T-helper 2 cell (primary cell): ENCODE data around the gene TSKU.

Experiments used
- DNase-seq, 5 experiments: peaks; one replicate each; pipeline versions ENCODE4 v3.0.0 to v3.0.0-alpha.2; 2012 to 2022

The TSKU gene

DNA sequence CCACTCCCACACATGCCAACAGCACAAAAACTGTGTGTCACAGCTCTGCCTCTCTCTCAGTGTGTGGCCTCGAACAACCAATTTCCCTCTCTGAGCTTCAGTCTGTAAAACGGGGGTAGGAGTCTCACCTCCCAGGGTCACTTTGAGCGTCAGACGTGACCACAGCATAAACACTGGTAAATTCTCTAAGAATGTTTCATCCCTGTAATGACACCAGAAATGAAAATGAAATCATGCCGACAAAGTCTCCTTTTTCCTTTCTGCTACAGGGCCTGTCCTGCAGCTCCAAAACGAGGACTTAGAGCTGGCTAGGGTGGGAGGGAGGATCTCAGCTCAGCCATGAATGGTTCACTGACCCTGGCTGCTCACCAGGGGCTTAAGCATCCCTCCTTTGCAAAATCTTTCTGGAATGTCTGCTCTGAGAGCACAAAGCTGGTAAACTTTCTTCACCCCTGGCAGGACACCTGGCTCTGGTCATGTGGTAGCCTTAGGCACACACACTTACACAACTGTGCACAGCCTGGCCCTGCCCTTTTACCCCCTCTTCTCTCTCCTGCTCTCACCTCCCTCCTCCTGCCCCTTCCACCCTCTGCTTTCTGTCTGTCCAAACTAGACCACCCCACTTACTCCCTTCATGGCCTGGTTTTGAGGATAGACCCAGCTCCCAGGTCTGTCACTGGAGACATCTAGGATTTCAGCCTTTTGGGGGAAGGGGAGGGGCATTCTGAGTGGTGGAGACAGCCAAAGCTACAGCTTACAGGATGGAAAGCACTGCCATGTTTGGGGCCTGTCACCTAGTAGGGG is 12.3 kb upstream of the TSKU start:
- DNase-seq, result peak in 1 of 5 experiments; percentile 32

DNA sequence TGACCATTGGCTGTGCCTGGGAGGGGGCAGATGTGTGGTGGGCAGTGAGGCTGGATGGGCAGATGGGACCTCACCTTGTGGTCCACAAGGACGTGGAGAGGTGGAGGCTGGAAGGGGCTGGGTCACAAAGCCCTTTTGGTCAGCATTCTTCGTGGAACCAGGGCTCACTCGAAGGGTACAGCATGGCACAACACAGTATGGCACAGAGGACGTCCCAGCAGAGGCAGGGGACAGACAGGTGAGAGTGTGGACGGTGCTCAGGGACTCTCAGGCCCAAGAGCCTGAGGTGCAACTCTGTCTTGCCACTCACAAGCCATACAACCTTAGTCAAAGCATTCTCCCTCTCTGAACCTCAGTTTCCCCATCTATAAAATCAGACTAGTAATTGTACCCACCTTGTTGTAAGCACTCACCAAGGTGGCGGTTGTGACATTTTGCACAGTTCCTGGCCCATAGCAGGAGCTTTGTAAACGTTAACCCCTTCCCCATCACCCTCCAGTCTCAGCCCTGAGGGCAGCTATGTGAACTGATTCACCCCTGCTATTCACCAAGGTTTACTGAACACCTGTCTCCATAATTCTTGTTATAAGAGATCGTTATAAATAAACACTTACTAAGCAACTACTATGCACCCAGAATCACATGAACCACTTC is 11.6 kb upstream of the TSKU start:
- DNase-seq, result no peak

DNA sequence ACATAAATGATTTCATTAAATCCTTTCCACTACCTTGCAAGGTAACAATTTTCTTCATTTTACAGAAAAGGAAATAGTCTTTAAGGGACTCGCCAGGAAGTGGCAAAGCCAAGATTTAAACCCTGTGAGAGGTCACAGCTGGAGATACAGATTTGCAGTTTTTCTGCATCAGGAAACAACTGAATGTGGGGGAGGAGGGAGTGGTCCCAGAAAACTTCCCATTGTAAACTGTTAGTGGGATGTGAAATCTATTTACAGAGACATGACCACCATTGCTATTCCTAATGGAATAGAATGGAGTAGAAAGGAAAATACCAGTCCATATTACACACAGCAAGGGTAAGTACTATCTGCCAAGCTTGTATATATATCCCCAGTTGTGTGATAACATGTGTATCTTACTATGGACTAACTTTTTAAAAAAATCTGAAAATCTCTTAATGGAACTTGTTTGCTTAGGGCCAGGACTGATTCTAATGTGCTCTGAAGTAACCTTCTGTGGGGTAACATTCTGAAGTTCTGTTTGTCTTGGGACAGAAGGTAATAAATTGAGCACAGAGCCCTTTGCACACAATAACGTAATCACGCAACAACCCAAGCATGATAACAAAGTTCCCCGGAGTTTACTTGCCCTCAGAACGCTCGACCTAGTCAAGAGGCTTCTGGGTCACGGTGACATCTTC is 10.9 kb upstream of the TSKU start:
- DNase-seq, result no peak

DNA sequence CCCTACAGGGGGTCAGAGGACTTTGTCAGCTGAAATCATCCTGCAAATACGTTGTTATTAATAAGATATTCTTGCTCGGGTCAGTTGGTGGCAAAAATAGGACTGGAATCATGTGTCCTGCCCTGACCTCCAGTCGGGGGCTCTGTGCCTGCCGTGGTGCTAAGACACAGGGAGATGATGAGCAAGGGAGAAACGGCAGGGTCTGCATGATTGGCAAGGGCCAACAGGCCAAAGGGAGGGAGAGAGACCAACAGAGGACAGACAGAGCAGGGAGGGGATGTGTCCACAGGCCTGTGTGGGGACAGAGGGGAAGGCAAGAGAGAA is 10.4 kb upstream of the TSKU start:
- DNase-seq, result no peak

DNA sequence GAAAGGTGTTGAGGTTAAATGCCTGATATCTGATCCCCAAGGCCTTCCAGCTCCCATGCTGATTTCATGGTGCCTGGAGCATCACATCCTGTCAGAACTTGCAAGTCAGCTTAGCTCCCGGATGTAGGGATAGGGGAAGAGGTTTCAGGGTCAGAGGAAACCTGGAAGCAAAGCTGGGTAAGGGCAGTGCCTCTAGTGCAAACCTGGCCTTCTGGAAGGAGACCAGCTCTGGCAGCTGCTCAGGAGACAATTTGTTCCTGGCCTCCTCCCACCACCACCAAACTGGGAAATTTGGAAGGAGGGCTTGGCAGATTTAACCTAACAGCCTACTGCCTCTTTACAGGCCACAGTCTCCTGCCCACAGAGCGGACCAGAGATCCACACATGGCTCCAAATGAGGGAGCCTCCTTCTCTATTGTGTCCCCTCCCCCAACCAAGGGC is 9.2 kb upstream of the TSKU start:
- DNase-seq, result no peak

DNA sequence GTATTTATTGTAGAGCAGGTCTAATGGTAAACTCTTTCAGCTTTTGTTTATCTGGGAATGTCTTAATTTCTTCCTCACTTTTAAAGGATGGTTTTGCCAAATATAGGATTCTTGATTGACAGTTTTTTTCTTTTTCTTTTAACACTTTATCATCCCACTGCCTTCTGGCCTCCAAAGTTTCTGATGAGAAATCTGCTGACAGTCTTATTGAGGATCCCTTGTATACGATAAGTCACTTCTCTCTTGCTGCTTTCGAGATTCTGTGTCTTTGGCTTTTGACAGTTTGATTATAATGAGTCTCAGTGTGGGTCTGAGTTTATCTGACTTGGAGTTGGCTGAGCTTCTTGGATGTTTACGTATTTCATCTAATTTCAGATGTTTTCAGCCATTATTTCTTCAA is 6.7 kb upstream of the TSKU start:
- no peak for DNase-seq

DNA sequence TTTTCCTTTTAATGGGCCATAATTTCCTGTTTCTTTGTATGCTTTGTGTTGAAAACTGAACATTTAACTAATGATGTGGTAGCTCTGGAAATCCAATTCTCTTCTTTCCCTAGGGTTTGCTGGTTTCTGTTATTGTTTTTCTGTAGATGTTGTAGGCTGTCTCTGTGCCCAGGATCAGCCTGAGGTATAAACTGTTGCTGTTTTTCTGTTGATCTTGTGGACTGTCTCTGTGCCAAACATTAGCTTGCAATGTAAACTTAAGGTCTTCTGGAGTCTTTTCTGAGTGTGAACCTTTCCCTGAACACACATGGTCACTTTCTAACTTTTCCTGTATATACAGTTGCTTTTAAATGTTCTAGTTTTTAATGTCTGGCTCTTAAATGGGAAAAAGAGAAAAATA is 5.9 kb upstream of the TSKU start:
- no peak for DNase-seq

DNA sequence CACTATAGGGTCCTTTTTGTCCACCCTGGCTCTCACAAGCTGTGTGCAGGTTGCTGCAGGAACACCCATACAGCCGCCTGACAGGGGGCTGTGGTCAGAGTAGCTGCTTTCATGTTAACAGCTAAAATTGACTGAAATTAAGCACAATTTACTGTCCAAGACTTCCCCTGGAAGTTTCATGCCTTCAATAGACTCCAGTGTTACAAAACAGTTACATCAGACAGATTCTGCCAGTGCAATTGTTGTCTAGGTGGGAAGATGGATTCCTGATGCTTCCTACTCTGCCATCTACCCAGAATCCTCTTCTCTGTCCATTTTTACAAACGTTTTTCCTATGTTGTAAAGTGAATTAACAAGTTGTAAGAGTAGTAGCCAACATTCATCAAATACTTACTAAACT is 5.3 kb upstream of the TSKU start:
- no peak for DNase-seq

DNA sequence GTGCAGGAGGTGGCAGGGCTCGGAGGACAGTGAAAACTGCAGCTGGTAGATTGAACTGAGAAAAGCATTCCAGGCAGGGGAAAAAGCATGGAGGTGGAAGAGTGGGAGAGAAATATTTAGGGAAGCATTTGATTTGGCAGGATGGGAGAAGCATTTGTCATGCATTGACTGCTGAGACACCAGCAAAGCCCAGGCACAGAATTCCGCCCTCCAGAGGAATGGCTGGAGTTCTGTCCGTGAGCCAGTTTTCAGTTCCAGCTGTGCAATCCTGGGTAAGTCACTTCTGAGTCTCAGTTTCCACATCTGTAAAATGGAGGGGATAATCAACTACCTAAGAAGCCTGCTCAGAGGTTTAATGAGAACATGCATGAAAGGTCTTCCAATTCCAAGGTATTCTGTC is 4.3 kb upstream of the TSKU start:
- no peak for DNase-seq

DNA sequence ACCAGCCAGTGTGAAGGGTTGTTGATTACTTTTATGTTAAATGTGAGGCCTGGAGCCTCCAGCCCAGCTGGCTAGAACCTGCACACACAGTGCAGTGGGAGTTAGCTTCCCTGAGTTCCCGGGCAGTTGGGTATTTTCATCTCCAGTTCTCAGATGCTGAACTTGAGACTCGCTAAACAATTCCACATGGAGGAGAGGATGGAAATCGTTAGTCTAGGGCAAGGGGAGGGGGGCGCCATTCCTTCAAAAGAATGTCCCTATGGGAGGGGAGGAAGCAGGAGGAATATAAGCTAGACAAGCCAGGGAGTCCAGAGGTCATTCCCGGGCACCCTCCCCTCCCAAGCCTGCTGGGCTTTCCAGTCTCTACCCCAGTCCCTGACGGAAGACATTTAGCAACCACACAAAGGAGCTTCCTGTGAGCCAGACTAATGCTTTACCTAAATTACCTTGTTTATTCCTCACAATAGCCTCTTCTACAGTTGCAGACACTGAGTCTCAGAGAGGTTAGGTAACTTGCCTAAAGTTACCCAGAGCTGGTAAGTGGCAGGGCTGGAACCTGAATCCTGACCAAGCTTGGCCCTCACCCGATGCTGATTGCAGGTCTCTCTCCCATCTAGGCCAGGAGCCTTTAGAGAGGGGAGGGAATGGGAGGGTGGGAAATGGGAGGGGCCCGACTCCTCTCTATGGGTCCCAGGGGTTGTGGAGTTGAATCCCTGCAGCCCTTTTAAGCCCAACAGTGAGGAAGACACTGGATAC is 1.9 kb upstream of the TSKU start:
- DNase-seq, result no peak

DNA sequence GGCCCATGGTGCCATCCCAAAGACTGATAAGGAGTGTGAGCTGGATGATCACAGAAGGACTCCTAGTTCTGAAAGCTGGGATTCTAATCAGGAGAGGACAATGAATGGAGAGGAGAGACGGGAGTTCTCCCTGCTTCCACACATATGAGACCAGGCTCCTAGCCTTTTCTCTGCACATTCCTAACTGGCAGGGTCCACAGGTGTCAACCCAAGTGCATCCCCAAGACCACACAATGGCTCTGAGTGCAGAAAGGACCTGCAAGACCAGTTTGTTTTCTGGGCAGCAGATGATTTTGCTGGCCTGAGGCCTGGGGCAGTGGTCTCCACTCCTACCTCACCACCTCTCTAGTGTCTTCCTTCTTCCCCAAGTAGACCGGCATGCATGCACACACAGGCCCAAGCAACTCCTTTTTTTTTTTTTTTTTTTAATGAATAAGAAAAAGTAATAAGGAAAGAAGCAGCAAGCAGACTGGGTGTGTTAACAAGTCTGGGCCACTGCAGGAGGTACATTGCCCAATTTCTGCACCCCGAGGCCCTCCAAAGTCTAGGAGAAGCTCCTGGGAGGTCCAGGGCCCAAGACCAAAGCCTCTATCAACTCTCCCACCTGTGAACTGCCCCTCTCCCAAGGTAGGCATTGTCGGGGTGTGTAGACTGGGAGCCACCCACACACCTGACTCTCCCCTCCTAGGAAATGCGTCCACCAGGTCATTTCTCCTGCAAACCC is 1.2 kb upstream of the TSKU start:
- DNase-seq, result no peak

DNA sequence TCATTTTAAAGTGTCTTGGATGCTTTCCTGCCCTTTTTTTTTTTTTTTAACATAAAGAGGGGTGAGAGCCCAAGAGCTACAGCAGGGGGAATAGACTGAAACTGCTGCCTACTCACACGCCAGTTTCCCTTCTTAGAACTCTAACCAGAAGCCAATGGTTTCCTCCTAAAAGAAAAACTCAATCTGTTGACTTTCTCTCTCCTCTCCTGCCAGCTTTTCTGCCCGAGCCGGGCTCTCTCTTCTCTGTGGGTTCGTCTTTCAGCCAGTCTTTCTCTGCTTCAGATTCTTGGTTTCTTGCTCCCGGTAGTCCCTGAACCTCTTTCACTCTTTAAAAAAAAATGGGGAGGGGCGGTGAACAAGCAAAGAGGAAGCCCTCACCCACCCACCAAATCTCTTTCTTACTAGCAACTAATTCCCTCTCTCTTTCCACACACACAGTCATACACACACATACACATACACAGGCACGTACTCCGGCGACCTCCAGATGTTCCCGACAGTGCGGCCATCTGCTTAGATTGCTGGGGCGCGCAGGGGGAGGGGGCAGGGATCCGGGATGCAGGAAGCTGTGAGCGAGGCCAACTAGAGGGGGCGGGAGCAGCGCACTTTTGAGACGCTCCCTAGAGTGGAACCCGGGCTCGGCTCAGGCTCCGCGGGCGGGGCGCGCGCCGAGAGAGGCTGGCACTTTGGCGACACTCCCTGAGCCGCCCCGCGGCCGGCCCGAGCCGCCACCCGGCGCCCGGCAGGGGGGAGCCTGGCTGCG is 444 bp upstream of the TSKU start:
- peak in 1 of 5 experiments; percentile 87 for DNase-seq

DNA sequence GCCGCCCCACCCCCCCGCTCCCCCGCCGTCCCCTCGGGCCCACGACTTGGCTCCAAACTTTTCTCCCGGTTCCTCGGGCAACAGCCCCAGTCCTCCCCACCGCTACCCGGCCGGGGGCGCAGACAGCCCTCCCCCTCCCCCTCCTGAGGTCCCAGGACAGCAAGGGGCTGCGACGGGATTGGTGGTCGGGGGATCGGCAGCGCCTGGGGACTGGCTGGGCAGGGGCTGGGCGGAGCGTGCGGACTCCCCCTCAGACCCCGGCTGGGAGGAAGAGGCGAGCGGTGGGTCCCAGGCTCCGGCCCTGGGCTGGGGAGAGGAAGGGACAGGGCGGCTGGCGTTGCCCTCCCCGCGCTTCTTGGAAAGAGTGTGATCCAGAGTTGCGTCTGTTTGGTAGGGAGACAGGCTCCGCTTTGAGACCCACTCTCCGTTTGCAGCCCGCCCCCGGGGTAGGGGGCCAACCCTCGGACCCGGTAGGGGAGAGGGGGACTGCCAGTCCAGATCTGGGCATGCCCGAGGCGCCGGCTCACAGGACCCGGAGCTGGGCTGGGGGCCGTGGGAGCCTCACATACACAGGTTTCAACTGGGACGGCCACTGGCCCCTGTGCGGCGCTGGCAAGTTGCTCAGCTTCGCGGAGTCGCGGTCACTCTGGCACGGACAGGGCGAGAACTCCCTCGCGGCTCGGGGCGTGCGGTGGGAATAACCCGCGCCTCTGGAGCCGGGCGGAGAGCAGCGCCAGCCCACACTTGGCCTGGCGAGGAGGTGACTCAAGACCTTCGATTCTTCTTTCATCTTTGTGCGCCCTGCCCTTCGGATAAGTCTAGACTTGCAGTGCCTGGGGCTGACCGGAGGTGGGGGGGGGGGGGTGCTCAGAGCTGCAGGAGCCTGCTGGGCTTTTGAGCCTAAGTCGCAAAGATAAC is 999 bp downstream of the TSKU start:
- no peak for DNase-seq

DNA sequence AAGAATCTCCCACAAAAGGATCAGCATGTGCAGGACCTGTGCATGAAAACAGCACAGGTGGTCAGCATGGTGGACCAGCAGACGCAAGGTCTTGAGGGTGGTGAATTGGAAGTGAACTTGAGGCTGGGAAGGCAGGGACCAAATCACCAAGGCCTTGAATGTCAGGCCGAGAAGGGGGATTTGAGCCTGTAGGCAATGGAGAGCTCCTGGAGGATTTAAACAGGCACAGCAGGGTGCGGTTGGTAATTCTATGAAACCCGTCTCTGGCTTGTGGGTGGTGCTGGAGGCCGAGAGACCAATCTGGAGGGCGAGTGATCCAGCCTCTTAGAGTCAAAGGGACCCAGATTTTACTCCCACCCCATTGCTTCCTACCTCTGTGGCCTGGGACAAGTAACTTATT is 2.4 kb downstream of the TSKU start:
- no peak for DNase-seq

DNA sequence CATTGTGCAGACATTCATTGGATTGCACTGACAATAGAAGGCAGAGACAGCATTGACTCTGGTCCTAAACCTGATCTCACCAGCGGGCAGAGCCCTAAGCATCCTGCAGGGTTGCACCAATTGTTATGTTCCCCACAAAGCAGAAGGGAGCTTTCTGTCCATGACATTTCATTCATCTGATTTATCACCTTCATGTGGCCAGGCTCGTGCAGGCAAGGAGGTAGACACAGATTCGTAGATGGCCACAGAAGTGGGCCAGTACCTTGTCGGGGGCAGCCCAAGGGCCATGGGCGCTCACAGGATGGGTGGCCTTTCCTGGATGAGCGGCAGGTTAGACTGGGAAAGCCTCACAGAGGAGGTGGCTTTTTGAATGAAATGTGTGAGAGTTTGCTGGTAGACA is 2.9 kb downstream of the TSKU start:
- no peak for DNase-seq

DNA sequence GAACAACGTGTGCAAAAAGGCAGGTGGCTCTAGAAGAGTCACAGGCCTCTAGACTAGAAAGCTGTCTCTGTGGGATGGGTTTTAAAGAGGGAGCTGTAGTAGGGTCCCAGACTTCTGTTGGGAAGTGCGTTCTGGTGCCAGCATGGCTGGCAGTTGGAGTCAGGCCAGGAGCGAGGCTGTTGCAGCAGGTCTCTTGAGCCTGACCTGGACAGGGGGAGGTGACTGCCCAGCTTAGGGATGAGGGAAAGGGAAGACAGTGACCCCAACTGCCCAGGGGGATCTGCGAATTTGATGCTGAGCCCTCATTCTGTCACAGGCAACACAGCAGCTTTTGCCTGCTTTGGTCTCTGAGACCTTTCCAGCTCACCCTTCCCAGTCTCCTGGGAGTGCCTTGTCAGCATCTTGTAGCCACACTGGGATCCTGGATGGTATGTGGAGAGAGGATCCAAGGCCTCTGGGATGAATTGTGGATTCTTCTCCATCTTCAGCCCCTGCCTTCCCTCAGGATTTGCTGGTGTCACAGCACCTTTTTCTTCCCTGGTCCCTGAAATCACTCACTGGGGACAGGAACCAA is 3.4 kb downstream of the TSKU start:
- no peak for DNase-seq

DNA sequence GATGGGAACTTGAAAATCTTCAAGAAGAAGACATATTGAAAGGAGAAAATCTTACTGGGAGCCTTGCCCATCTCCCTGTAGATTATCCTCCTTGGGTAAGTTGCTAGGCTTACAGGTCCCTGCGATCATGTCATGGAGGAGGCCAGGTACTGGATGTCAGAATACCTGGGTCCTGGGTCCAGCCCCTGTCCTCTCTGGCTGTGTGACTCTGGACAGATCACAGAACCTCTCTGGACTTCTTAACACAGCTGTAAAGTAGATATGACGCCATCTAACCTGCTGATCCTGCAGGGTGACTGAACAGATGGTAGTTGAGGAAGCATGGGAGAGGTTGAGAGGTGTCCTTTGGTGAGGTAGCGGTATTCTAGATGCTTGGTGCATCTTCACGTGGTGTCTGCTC is 4.1 kb downstream of the TSKU start:
- DNase-seq, result no peak

DNA sequence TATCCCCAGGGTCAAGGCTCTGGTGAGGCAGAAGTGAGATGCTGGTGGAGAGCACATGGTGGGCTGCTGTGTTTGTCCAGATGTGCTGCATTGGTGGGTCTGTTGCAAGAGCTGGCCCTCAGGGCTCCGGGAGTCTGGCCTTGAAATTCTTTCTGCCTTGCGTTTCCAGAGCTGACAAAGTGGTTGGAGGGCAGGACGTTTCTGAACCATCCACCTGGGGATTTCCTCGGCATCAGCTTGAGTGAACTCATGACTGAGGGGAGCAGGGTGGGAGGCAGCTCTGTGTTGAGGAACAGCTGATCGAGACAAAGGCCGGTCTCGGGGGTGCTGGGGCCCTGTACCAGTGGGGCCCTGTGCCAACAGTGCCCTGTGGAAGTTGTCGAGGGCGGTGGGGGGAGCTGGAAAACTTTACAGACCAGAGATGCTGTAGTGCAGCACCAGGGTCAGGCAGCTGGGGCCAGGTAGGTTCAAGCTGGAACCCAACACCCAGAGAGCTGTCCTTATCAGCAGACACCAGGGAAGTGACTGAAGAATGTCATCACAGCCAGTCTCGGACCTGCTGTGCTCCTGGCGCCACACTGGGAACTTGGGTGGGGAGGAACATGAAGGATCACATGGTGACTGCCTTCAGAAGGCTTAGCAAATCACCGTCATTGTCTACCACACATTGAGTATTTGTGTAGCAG is 4.9 kb downstream of the TSKU start:
- no peak for DNase-seq

DNA sequence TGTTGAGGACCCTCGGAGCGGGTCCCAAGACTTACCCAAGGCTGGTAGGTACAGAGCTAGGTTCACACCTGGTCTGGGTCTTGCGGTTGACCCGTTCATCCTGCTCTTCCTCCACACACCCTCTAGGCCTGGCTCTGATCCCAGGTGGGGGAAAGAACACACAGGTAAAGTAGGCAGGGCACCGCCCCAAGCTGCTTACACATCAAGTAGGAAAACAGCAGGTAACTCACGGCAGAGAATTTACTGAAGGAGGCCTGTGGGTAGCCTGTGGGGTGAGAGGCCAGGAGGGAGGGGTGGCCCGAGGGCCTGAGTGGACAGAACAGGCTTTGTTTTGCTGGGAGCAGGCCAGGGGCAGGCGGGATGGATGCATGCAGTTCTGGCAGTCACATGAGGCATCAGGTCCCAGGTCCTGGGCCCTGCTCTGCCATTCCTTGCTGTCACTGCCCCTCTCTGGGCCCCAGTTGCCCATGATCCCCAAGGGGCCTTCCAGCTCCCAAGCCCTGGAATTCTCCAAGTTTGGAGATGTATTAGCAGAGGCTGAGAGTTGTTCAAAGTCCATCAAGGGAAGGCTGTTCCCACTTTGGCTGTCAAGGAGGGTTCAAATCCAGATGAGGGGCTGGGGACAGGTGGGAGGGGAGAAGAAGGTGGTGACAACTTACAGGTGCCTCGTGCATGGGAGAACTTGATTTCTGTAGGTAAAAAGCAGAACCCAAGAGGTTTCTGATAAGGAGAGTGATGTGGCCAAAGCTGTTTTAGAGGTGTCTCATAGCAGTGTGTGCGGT is 5.7 kb downstream of the TSKU start:
- DNase-seq, result no peak
